Mammary epithelial cell (primary cell): ENCODE data around the gene PPP1R16B.

Source experiments
- EZH2 ChIP-seq: IDR thresholded peaks from 2 replicates; pipeline ENCODE4 v1.6.1; 2012; ENCODE audit warnings: low read length, inconsistent platforms, borderline replicate concordance
- TF ChIP-seq, protein P1 (sequence below), 2 donors: IDR thresholded peaks in 1 of 2; conservative IDR thresholded peaks in 1 of 2; 2 replicates each; pipeline ENCODE4 v1.5.1; 2011 to 2012; ENCODE audit warnings: inconsistent platforms in 2 of 2, low read length in 2 of 2, mild to moderate bottlenecking in 2 of 2, control low read depth in 1 of 2, low read depth in 1 of 2; ENCODE audit not compliant: insufficient read depth in 1 of 2; ENCODE audit errors: extremely low read depth in 1 of 2

DNA sequence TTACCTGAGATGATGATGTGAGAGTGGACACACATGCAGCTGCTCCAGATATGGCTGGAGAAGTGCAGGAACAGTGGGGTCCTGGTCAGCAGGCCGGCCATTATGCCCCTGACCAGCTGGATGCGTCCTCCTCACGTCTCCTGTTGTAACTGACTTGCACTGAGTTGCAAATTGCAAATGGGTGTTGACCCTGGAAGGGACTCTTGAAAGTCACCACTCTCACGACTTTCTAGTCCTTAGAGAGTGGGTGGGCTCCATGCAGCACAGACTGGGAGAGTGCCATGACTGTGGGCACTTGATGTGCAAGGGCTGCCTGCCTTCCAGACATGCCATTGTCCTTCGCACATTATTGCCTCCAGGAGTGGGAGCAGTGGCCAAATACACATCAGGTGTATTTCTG lies 131.5 kb downstream of the PPP1R16B start:
- TF ChIP-seq, protein P1, sequence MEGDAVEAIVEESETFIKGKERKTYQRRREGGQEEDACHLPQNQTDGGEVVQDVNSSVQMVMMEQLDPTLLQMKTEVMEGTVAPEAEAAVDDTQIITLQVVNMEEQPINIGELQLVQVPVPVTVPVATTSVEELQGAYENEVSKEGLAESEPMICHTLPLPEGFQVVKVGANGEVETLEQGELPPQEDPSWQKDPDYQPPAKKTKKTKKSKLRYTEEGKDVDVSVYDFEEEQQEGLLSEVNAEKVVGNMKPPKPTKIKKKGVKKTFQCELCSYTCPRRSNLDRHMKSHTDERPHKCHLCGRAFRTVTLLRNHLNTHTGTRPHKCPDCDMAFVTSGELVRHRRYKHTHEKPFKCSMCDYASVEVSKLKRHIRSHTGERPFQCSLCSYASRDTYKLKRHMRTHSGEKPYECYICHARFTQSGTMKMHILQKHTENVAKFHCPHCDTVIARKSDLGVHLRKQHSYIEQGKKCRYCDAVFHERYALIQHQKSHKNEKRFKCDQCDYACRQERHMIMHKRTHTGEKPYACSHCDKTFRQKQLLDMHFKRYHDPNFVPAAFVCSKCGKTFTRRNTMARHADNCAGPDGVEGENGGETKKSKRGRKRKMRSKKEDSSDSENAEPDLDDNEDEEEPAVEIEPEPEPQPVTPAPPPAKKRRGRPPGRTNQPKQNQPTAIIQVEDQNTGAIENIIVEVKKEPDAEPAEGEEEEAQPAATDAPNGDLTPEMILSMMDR (conservative IDR thresholded peaks at IDR 0.05 in 1 of 2, IDR thresholded peaks at IDR 0.05 in 1 of 2; ENCODE audit: extremely low read depth in 1 of 2, insufficient read depth in 1 of 2, low read depth in 1 of 2, low read length in 2 of 2) = no peak
- TF ChIP-seq EZH2 = no peak
